ENCODE measurements around the gene AUH.

Gene AUH

GRCh38 chr9:91191411-91192380 is 170.0 kb downstream of the AUH start:
- FAIRE-seq = no peak
- no peak for DNase-seq (ENCODE audit: low spot score)

GRCh38 chr9:91190062-91190461 is 171.7 kb downstream of the AUH start:
- FAIRE-seq (no peak), DNase-seq (ENCODE audit: low spot score) (no peak)

- no peak for DNase-seq (ENCODE audit: low spot score)
- no peak for FAIRE-seq
These were observed 172.8 kb downstream of the AUH start for GRCh38 chr9:91188719-91189590.

GRCh38 chr9:91187965-91188344 is 173.8 kb downstream of the AUH start:
- FAIRE-seq = no peak
- no peak for DNase-seq (ENCODE audit: low spot score)

- DNase-seq (ENCODE audit: low spot score) (no peak), FAIRE-seq (no peak)
These were observed 174.3 kb downstream of the AUH start for GRCh38 chr9:91187311-91187964.

GRCh38 chr9:91186632-91187108 is 175.0 kb downstream of the AUH start:
- FAIRE-seq = no peak
- no peak for DNase-seq (ENCODE audit: low spot score)

- DNase-seq (ENCODE audit: low spot score) = no peak
- no peak for FAIRE-seq
These were observed 176.4 kb downstream of the AUH start for GRCh38 chr9:91185193-91185886.

- FAIRE-seq (no peak), DNase-seq (ENCODE audit: low spot score) (no peak)
These were observed 179.1 kb downstream of the AUH start for GRCh38 chr9:91182429-91183225.

- DNase-seq (ENCODE audit: low spot score) (no peak), FAIRE-seq (no peak)
These were observed 180.2 kb downstream of the AUH start for GRCh38 chr9:91181541-91181940.

- DNase-seq (ENCODE audit: low spot score) = no peak
- FAIRE-seq = no peak
These were observed 180.8 kb downstream of the AUH start for GRCh38 chr9:91180930-91181268.

GRCh38 chr9:91180240-91180929 is 181.3 kb downstream of the AUH start:
- DNase-seq (ENCODE audit: low spot score) (no peak), FAIRE-seq (no peak)

GRCh38 chr9:91179237-91180138 is 182.2 kb downstream of the AUH start:
- peak; percentile 57 for DNase-seq (ENCODE audit: low spot score)
- peak; percentile 79 for FAIRE-seq

GRCh38 chr9:91178281-91179236 is 183.2 kb downstream of the AUH start:
- DNase-seq (ENCODE audit: low spot score) = no peak
- FAIRE-seq = no peak

- no peak for DNase-seq (ENCODE audit: low spot score)
- no peak for FAIRE-seq
These were observed 183.9 kb downstream of the AUH start for GRCh38 chr9:91177661-91178280.

GRCh38 chr9:91177081-91177480 is 184.6 kb downstream of the AUH start:
- FAIRE-seq (no peak), DNase-seq (ENCODE audit: low spot score) (no peak)

GRCh38 chr9:91176426-91176825 is 185.3 kb downstream of the AUH start:
- DNase-seq (ENCODE audit: low spot score) (no peak), FAIRE-seq (no peak)

- FAIRE-seq (no peak), DNase-seq (ENCODE audit: low spot score) (no peak)
These were observed 186.9 kb downstream of the AUH start for GRCh38 chr9:91174772-91175171.

Data from urothelium cell line (cell line).